ENCODE results near the gene NXF2B.
"Not testable (repeated sequence)": the region's sequence is repeated elsewhere in the genome, so short reads cannot be mapped to it uniquely, and the experiment has no call there.

DNA sequence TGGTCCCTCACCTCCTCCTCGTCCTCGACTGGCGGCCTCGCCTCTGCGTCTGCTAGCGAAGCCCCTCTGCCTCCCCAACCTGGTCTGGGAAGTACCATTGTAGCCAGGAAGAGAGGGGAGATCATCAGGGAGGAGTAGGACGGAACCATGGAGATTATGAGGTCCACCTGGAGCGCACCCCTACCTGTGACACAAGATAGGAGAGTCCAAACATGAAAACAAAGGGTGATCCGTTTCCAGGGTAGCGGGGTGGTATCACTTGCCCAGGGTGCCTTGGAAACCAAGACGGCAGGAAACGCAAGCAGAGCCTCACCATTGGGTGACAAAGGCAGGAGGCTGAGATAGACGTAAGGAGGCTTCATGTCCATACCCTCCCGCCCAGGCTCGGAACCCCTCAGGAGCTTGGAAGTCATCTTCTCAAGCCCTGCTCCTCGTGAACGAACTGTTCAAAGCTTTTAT lies 32.0 kb upstream of the NXF2B start, which contains the start of gene TCP11X2:
- TF ChIP-seq EP300 (IDR thresholded peaks at IDR 0.05); POLR2A (IDR thresholded peaks at IDR 0.05; ENCODE audit: low read depth): not testable (repeated sequence)
- TF ChIP-seq, protein P1, sequence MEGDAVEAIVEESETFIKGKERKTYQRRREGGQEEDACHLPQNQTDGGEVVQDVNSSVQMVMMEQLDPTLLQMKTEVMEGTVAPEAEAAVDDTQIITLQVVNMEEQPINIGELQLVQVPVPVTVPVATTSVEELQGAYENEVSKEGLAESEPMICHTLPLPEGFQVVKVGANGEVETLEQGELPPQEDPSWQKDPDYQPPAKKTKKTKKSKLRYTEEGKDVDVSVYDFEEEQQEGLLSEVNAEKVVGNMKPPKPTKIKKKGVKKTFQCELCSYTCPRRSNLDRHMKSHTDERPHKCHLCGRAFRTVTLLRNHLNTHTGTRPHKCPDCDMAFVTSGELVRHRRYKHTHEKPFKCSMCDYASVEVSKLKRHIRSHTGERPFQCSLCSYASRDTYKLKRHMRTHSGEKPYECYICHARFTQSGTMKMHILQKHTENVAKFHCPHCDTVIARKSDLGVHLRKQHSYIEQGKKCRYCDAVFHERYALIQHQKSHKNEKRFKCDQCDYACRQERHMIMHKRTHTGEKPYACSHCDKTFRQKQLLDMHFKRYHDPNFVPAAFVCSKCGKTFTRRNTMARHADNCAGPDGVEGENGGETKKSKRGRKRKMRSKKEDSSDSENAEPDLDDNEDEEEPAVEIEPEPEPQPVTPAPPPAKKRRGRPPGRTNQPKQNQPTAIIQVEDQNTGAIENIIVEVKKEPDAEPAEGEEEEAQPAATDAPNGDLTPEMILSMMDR (IDR thresholded peaks at IDR 0.05): not testable (repeated sequence)

All from esophagus muscularis mucosa (tissue), 4 donors.